HCT116 (cell line): Measurements from ENCODE around the gene CTSW. TPM values are rescaled to one million over a fixed set of nuclear protein-coding genes. Genes with fewer than 3 reads are reported as not detected.

Experiments
- ATAC-seq: fragments of 200-7000 bp; cut with Tn5 transposase; 2 replicates; pipeline ENCODE4 v1.9.1; 2020; ENCODE audit warnings: mild to moderate bottlenecking, moderate library complexity
- BruUV-seq: library from RNA; stranded (reverse); fragments of 400-500 nt; replicated peaks from 2 replicates; lab custom pipeline; 2021; lab: Mats Ljungman, UMichigan
- CTCF ChIA-PET: fragments of 300-600 bp; sonication (Branson Sonifier 250); formaldehyde crosslinking; loops from one replicate; lab custom pipeline; 2021; ENCODE audit warnings: antibody characterized with exemption; lab: Charles Lee
- POLR2A ChIA-PET: fragments of 300-600, 350-600 bp; sonication (Branson Sonifier 250); formaldehyde crosslinking; loops from one replicate; lab custom pipeline; 2021; ENCODE audit warnings: antibody characterized with exemption; lab: Charles Lee
- RAD21 ChIA-PET, 2 experiments: fragments of 300-600 bp; sonication (Branson Sonifier 250); formaldehyde crosslinking; loops; one replicate each; lab custom pipeline; 2023; ENCODE audit warnings: low total read pairs in 2 of 2; ENCODE audit not compliant: uncharacterized antibody in 2 of 2, unreplicated experiment in 2 of 2, low non-redundant PET in 1 of 2; lab: Charles Lee
- DNase-seq: peaks from one replicate; pipeline ENCODE4 v3.0.0-alpha.2; 2010; ENCODE audit warnings: low read depth, low spot score
- H2AFZ ChIP-seq: fragments of 200-600 bp; shearing (Covaris generic), sonication (generic); 2 replicates; pipeline ENCODE4 v1.6.1; 2017; ENCODE audit warnings: low read depth, mixed run types, mixed read lengths, antibody characterized with exemption, low read length; ENCODE audit not compliant: poor library complexity, severe bottlenecking
- H3K27ac ChIP-seq: 2 replicates; pipeline ENCODE4 v1.5.1; 2012; ENCODE audit warnings: low read depth, low read length
- H3K27me3 ChIP-seq: fragments of 200-600 bp; sonication (generic); 2 replicates; pipeline ENCODE4 v1.6.1; 2016; ENCODE audit warnings: mixed run types, low read length, mixed read lengths; ENCODE audit not compliant: insufficient read depth
- H3K36me3 ChIP-seq, 2 experiments: fragments of 200-500 bp in 1 of 2; fragments of 200-600 bp in 1 of 2; sonication (Bioruptor generic) in 1 of 2; sonication (generic) in 1 of 2; 2 replicates each; pipeline versions ENCODE4 v1.5.1 to v1.6.1; 2014 to 2016; ENCODE audit warnings: low read length in 2 of 2, inconsistent platforms in 1 of 2, mixed read lengths in 1 of 2, mixed run types in 1 of 2; ENCODE audit not compliant: insufficient read depth in 2 of 2, control insufficient read depth in 1 of 2
- H3K4me1 ChIP-seq, 2 experiments: fragments of 200-600 bp in 1 of 2; sonication (generic) in 1 of 2; 2 replicates each; pipeline versions ENCODE4 v1.5.1 to v1.6.1; 2012 to 2017; ENCODE audit warnings: low read length in 2 of 2, inconsistent platforms in 1 of 2, mild to moderate bottlenecking in 1 of 2, mixed read lengths in 1 of 2, mixed run types in 1 of 2, moderate library complexity in 1 of 2; ENCODE audit not compliant: insufficient read depth in 2 of 2, control insufficient read depth in 1 of 2
- H3K4me2 ChIP-seq: fragments of 200-600 bp; sonication (generic); 2 replicates; pipeline ENCODE4 v1.6.1; 2017; ENCODE audit warnings: mixed run types, low read length, mixed read lengths
- H3K4me3 ChIP-seq, 2 experiments: fragments of 200-600 bp in 1 of 2; sonication (generic) in 1 of 2; replicated peaks in 1 of 2; 2 replicates each; pipeline ENCODE4 v1.5.1; 2011 to 2016; ENCODE audit warnings: low read length in 2 of 2, control low read depth in 1 of 2, low read depth in 1 of 2, mild to moderate bottlenecking in 1 of 2, mixed read lengths in 1 of 2, mixed run types in 1 of 2
- H3K79me2 ChIP-seq: fragments of 200-600 bp; sonication (generic); 2 replicates; pipeline ENCODE4 v1.6.1; 2017; ENCODE audit warnings: mild to moderate bottlenecking, mixed run types, low read length, moderate library complexity, mixed read lengths; ENCODE audit not compliant: insufficient read depth
- H3K9ac ChIP-seq: fragments of 200-600 bp; sonication (generic); 2 replicates; pipeline ENCODE4 v1.6.1; 2016; ENCODE audit warnings: low read length, mixed read lengths
- H3K9me2 ChIP-seq: fragments of 200-600 bp; sonication (generic), shearing (Covaris generic); 2 replicates; pipeline ENCODE4 v1.6.1; 2017; ENCODE audit warnings: mixed run types, mild to moderate bottlenecking, moderate library complexity; ENCODE audit not compliant: insufficient read depth
- H3K9me3 ChIP-seq, 2 experiments: fragments of 200-500 bp in 1 of 2; fragments of 200-600 bp in 1 of 2; sonication (Bioruptor generic) in 1 of 2; sonication (generic) in 1 of 2; 2 replicates each; pipeline ENCODE4 v1.6.1; 2014 to 2017; ENCODE audit warnings: low read length in 2 of 2, mixed read lengths in 2 of 2, inconsistent platforms in 1 of 2, low read depth in 1 of 2, mild to moderate bottlenecking in 1 of 2, mixed run types in 1 of 2, moderate library complexity in 1 of 2; ENCODE audit not compliant: control insufficient read depth in 1 of 2, insufficient read depth in 1 of 2
- H4K20me1 ChIP-seq: fragments of 200-600 bp; sonication (generic), shearing (Covaris generic); 2 replicates; pipeline ENCODE4 v1.6.1; 2017; ENCODE audit warnings: mixed run types, mild to moderate bottlenecking, moderate library complexity; ENCODE audit not compliant: insufficient read depth
- ATF3 ChIP-seq: IDR thresholded peaks from 2 replicates; pipeline ENCODE4 v1.6.1; 2012
- CBX3 ChIP-seq: IDR thresholded peaks from 2 replicates; pipeline ENCODE4 v1.6.1; 2012; ENCODE audit warnings: low read depth
- CTCF ChIP-seq, 3 experiments: fragments of 200-600 bp in 1 of 3; sonication (generic) in 1 of 3; IDR thresholded peaks in 2 of 3; conservative IDR thresholded peaks in 1 of 3; 2 replicates each; pipeline ENCODE4 v1.5.1; 2012 to 2017; ENCODE audit warnings: low read depth in 2 of 3, low read length in 2 of 3, antibody characterized with exemption in 1 of 3, borderline replicate concordance in 1 of 3, control low read depth in 1 of 3, mild to moderate bottlenecking in 1 of 3, mixed read lengths in 1 of 3, mixed run types in 1 of 3, moderate library complexity in 1 of 3; ENCODE audit not compliant: insufficient read depth in 1 of 3
- ELF1 ChIP-seq: IDR thresholded peaks from 2 replicates; pipeline ENCODE4 v1.6.1; 2012; ENCODE audit warnings: low read depth, borderline replicate concordance
- FOSL1 ChIP-seq: IDR thresholded peaks from 2 replicates; pipeline ENCODE4 v1.6.1; 2012; ENCODE audit warnings: low read depth
- JUND ChIP-seq: IDR thresholded peaks from 2 replicates; pipeline ENCODE4 v1.6.1; 2012
- POLR2A ChIP-seq: IDR thresholded peaks from 2 replicates; pipeline ENCODE4 v1.7.0; 2011; ENCODE audit warnings: borderline replicate concordance; ENCODE audit not compliant: insufficient read depth, insufficient read length; ENCODE audit errors: extremely low read depth
- SIN3A ChIP-seq: IDR thresholded peaks from 2 replicates; pipeline ENCODE4 v1.6.1; 2012; ENCODE audit warnings: low read depth
- ZFX ChIP-seq: fragments of 450-650 bp; IDR thresholded peaks from 2 replicates; pipeline ENCODE4 v1.6.1; 2017
- ZNF274 ChIP-seq: fragments of 200-500 bp; sonication (Bioruptor generic); IDR thresholded peaks from 2 replicates; pipeline ENCODE4 v1.6.1; 2014; ENCODE audit warnings: mild to moderate bottlenecking, low read depth, low read length, inconsistent platforms
- intact Hi-C: fragments of 100-400 bp; cut with micrococcal nuclease; formaldehyde crosslinking; loops from 2 replicates; pipeline ENCODE4 v1.10.0; 2022
- total RNA-seq: library from RNA; stranded (reverse); gene quantifications from one replicate; pipeline ENCODE4 v1.2.1, GENCODE V29; 2021; ENCODE audit not compliant: unreplicated experiment

CTSW gene
- total RNA-seq, 1 experiment from 2014 or later = not detected

- no peak for TF ChIP-seq CTCF (IDR thresholded peaks at IDR 0.05 in 2 of 3, conservative IDR thresholded peaks at IDR 0.05 in 1 of 3; ENCODE audit: borderline replicate concordance in 1 of 3, insufficient read depth in 1 of 3, low read depth in 2 of 3, low read length in 2 of 3)
- TF ChIP-seq FOSL1 = no peak
- no peak for TF ChIP-seq ATF3
- no peak for TF ChIP-seq POLR2A
- TF ChIP-seq CBX3 = no peak
- TF ChIP-seq ZNF274 = no peak
- TF ChIP-seq ZFX = no peak
- no peak for TF ChIP-seq SIN3A
These were observed 8.6 kb upstream of the CTSW start (continued) for GRCh38 chr11:65870706-65871681.

- ATAC-seq = no peak
- H4K20me1 ChIP-seq = no peaks in the 10 kb centered on the region
- TF ChIP-seq ELF1 (no peak), ZFX (no peak), JUND (no peak)
- no peaks in the 10 kb centered on the region for H3K36me3 ChIP-seq
- ChIA-PET CTCF (interaction anchor here (1.5 to 1.9 kb wide), 3 partner anchors 12 to 16 kb away, joined by 6 to 15 read pairs (median 8); partner anchors contain the start of genes FIBP and MUS81), POLR2A (interaction anchor here (1.0 to 4.8 kb wide), 3 partner anchors 10 to 17 kb away, joined by 3 to 36 read pairs (median 4); partner anchors contain the start of genes CFL1 and MUS81), RAD21 (interaction anchor here in 1 of 2 experiments (0.6 kb wide), 1 partner anchor 16 kb away, joined by 3 read pairs; the partner anchor contains the start of gene FIBP)
- no peak overlapping the region for H3K9ac ChIP-seq
- intact Hi-C loops = loop anchor here (5.0 kb wide), 1 partner anchor 160 kb away; the partner anchor contains the start of gene KAT5
- H2AFZ ChIP-seq = no peak overlapping the region
- H3K4me1 ChIP-seq = peaks cover 10 to 13% of the 10 kb centered on the region in 2 experiments; a peak in 3 of 4 replicates
- H3K79me2 ChIP-seq = no peaks in the 10 kb centered on the region
- H3K9me3 ChIP-seq = no peaks in the 10 kb centered on the region
- H3K4me3 ChIP-seq = no peak overlapping the region
- BruUV-seq = no TSS peak
- no peaks in the 10 kb centered on the region for H3K9me2 ChIP-seq
- DNase-seq = no peak
- no peaks in the 10 kb centered on the region for H3K27me3 ChIP-seq
- no peak overlapping the region for H3K27ac ChIP-seq
- H3K4me2 ChIP-seq = no peak overlapping the region
These were observed 7.7 kb upstream of the CTSW start for GRCh38 chr11:65871811-65872548.
